GM23338 (cell line): ENCODE results near the gene DOCK4. TPM values are rescaled to one million over a fixed set of nuclear protein-coding genes. Genes with fewer than 3 reads are reported as not detected.

Experiments used
- ATAC-seq: fragments of 200-7000 bp; cut with Tn5 transposase; 3 replicates; pipeline ENCODE4 v1.9.1; 2020
- DNase-seq: peaks from one replicate; pipeline ENCODE4 v3.0.0-alpha.2; 2015; ENCODE audit warnings: low spot score
- H2AFZ ChIP-seq: fragments of 200-600 bp; sonication (generic); 2 replicates; pipeline ENCODE4 v1.8.0; 2016; ENCODE audit warnings: antibody characterized with exemption, mild to moderate bottlenecking, moderate library complexity
- H3F3A ChIP-seq: fragments of 200-600 bp; sonication (generic); replicated peaks from 2 replicates; pipeline ENCODE4 v1.8.0; 2017; ENCODE audit warnings: antibody characterized with exemption, mixed run types, low read depth
- H3K27ac ChIP-seq: fragments of 200-600 bp; sonication (generic); 2 replicates; pipeline ENCODE4 v1.6.1; 2016; ENCODE audit warnings: low read depth
- H3K27me3 ChIP-seq: fragments of 200-600 bp; sonication (generic); 2 replicates; pipeline ENCODE4 v1.8.0; 2016; ENCODE audit warnings: mild to moderate bottlenecking, mixed run types, moderate library complexity; ENCODE audit not compliant: insufficient read depth
- H3K36me3 ChIP-seq: fragments of 200-600 bp; sonication (generic); 2 replicates; pipeline ENCODE4 v1.8.0; 2016; ENCODE audit warnings: mild to moderate bottlenecking; ENCODE audit not compliant: insufficient read depth
- H3K4me1 ChIP-seq: fragments of 200-600 bp; sonication (generic); 2 replicates; pipeline ENCODE4 v1.8.0; 2016; ENCODE audit warnings: mild to moderate bottlenecking, moderate library complexity; ENCODE audit not compliant: insufficient read depth
- H3K4me2 ChIP-seq: fragments of 200-600 bp; sonication (generic); 2 replicates; pipeline ENCODE4 v1.7.1; 2017; ENCODE audit warnings: mixed run types
- H3K4me3 ChIP-seq: fragments of 200-600 bp; sonication (generic); 2 replicates; pipeline ENCODE4 v1.6.1; 2016; ENCODE audit warnings: mixed run types
- H3K79me2 ChIP-seq: fragments of 200-600 bp; sonication (generic); replicated peaks from 2 replicates; pipeline ENCODE4 v1.8.0; 2017; ENCODE audit warnings: mild to moderate bottlenecking; ENCODE audit not compliant: insufficient read depth
- H3K9me2 ChIP-seq: fragments of 200-600 bp; sonication (generic); 2 replicates; pipeline ENCODE4 v1.8.0; 2017; ENCODE audit not compliant: insufficient read depth
- H4K20me1 ChIP-seq: fragments of 200-600 bp; sonication (generic); replicated peaks from 2 replicates; pipeline ENCODE4 v1.8.0; 2017; ENCODE audit warnings: mild to moderate bottlenecking; ENCODE audit not compliant: insufficient read depth
- H3K27ac Mint-ChIP-seq: 2 replicates; pipeline ENCODE4 v1.8.0; 2020; ENCODE audit warnings: inconsistent platforms, mild to moderate bottlenecking, moderate library complexity, mixed read lengths
- H3K27me3 Mint-ChIP-seq: 3 replicates; pipeline ENCODE4 v1.8.0; 2022; ENCODE audit warnings: low read depth, mild to moderate bottlenecking, moderate library complexity, mixed read lengths, inconsistent platforms; ENCODE audit not compliant: insufficient read depth, poor library complexity
- H3K36me3 Mint-ChIP-seq: 3 replicates; pipeline ENCODE4 v1.8.0; 2021; ENCODE audit warnings: low read depth, mild to moderate bottlenecking, inconsistent platforms, moderate library complexity, mixed read lengths
- H3K4me1 Mint-ChIP-seq: 3 replicates; pipeline ENCODE4 v1.8.0; 2020; ENCODE audit warnings: mild to moderate bottlenecking, inconsistent platforms, mixed read lengths
- H3K4me3 Mint-ChIP-seq: 3 replicates; pipeline ENCODE4 v1.8.0; 2021; ENCODE audit warnings: moderate library complexity, mild to moderate bottlenecking, inconsistent platforms, mixed read lengths
- H3K9me3 Mint-ChIP-seq: 3 replicates; pipeline ENCODE4 v1.8.0; 2020; ENCODE audit warnings: moderate library complexity, mild to moderate bottlenecking, inconsistent platforms, mixed read lengths
- CREB1 ChIP-seq: fragments of 250-450 bp; sonication (Bioruptor Pico); IDR thresholded peaks from 2 replicates; pipeline ENCODE4 v1.5.0; 2020; ENCODE audit warnings: low read depth, mild to moderate bottlenecking, moderate library complexity
- EZH2phosphoT487 ChIP-seq: fragments of 200-600 bp; sonication (generic); IDR thresholded peaks from one replicate; pipeline ENCODE4 v1.8.1; 2018; ENCODE audit warnings: antibody characterized with exemption; ENCODE audit not compliant: unreplicated experiment
- JUNB ChIP-seq: IDR thresholded peaks from one replicate; pipeline ENCODE4 v1.6.1; 2016; ENCODE audit warnings: antibody characterized with exemption; ENCODE audit not compliant: unreplicated experiment
- POLR2AphosphoS5 ChIP-seq: IDR thresholded peaks from 2 replicates; pipeline ENCODE4 v1.6.1; 2016; ENCODE audit warnings: antibody characterized with exemption, low read depth
- polyA plus RNA-seq: library from polyadenylated mRNA; unstranded; fragments of >200 nt; fragmentation: Nextera tagmentation; extraction: Ambion mirVana; gene quantifications from 2 replicates; pipeline ENCODE4 v1.2.1, GENCODE V29; 2016
- total RNA-seq: library from RNA; depleted of rRNA; stranded (reverse); fragments of >200 nt; shearing (Covaris generic); gene quantifications from 2 replicates; pipeline ENCODE4 v1.2.3, GENCODE V29; 2014
- TF ChIP-seq, protein P1 (sequence below): fragments of 250-450 bp; sonication (Bioruptor Pico); IDR thresholded peaks from 2 replicates; pipeline ENCODE4 v1.5.0; 2020; ENCODE audit warnings: mild to moderate bottlenecking, moderate library complexity
- TF ChIP-seq, protein P2 (sequence below): IDR thresholded peaks from one replicate; pipeline ENCODE4 v1.6.1; 2018; ENCODE audit warnings: antibody characterized with exemption; ENCODE audit not compliant: unreplicated experiment
- TF ChIP-seq, protein P3 (sequence below), 2 experiments: fragments of 200-600 bp in 1 of 2; sonication (generic) in 1 of 2; conservative IDR thresholded peaks; 2 replicates each; pipeline versions ENCODE4 v1.5.1 to v1.6.1; 2016 to 2017; ENCODE audit warnings: antibody characterized with exemption in 2 of 2, low read depth in 2 of 2, mild to moderate bottlenecking in 2 of 2, moderate library complexity in 1 of 2
- TF ChIP-seq, protein P4 (sequence below): IDR thresholded peaks from 2 replicates; pipeline ENCODE4 v1.6.1; 2016; ENCODE audit warnings: antibody characterized with exemption

Gene DOCK4
- total and polyA plus RNA-seq, 2 experiments from 2014 or later, result 6.3 to 33.8 TPM

DNA sequence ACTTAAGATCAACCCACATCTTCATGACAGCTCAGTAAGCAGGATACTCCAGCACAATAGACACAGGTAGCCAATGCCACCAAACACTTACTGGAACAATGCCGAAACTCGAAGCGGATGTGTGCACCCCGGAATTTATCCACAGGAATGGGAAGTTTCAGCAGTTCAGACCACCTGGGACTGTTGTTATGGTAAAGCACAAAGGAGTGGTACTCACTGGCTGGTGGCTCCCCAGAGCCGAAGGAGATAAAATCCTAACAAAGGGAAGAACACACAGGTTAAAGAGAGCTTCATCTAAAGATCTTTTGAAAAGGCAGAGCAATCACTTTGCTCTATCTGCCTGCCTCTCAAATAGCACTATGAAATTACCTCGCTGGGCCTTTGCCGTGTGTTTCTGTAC, 305.9 kb downstream of the DOCK4 start:
- TF ChIP-seq, protein P1, sequence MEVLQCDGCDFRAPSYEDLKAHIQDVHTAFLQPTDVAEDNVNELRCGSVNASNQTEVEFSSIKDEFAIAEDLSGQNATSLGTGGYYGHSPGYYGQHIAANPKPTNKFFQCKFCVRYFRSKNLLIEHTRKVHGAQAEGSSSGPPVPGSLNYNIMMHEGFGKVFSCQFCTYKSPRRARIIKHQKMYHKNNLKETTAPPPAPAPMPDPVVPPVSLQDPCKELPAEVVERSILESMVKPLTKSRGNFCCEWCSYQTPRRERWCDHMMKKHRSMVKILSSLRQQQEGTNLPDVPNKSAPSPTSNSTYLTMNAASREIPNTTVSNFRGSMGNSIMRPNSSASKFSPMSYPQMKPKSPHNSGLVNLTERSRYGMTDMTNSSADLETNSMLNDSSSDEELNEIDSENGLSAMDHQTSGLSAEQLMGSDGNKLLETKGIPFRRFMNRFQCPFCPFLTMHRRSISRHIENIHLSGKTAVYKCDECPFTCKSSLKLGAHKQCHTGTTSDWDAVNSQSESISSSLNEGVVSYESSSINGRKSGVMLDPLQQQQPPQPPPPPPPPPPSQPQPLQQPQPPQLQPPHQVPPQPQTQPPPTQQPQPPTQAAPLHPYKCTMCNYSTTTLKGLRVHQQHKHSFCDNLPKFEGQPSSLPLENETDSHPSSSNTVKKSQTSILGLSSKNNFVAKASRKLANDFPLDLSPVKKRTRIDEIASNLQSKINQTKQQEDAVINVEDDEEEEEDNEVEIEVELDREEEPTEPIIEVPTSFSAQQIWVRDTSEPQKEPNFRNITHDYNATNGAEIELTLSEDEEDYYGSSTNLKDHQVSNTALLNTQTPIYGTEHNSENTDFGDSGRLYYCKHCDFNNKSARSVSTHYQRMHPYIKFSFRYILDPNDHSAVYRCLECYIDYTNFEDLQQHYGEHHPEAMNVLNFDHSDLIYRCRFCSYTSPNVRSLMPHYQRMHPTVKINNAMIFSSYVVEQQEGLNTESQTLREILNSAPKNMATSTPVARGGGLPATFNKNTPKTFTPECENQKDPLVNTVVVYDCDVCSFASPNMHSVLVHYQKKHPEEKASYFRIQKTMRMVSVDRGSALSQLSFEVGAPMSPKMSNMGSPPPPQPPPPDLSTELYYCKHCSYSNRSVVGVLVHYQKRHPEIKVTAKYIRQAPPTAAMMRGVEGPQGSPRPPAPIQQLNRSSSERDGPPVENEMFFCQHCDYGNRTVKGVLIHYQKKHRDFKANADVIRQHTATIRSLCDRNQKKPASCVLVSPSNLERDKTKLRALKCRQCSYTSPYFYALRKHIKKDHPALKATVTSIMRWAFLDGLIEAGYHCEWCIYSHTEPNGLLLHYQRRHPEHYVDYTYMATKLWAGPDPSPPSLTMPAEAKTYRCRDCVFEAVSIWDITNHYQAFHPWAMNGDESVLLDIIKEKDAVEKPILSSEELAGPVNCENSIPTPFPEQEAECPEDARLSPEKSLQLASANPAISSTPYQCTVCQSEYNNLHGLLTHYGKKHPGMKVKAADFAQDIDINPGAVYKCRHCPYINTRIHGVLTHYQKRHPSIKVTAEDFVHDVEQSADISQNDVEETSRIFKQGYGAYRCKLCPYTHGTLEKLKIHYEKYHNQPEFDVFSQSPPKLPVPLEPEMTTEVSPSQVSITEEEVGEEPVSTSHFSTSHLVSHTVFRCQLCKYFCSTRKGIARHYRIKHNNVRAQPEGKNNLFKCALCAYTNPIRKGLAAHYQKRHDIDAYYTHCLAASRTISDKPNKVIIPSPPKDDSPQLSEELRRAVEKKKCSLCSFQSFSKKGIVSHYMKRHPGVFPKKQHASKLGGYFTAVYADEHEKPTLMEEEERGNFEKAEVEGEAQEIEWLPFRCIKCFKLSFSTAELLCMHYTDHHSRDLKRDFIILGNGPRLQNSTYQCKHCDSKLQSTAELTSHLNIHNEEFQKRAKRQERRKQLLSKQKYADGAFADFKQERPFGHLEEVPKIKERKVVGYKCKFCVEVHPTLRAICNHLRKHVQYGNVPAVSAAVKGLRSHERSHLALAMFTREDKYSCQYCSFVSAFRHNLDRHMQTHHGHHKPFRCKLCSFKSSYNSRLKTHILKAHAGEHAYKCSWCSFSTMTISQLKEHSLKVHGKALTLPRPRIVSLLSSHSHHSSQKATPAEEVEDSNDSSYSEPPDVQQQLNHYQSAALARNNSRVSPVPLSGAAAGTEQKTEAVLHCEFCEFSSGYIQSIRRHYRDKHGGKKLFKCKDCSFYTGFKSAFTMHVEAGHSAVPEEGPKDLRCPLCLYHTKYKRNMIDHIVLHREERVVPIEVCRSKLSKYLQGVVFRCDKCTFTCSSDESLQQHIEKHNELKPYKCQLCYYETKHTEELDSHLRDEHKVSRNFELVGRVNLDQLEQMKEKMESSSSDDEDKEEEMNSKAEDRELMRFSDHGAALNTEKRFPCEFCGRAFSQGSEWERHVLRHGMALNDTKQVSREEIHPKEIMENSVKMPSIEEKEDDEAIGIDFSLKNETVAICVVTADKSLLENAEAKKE (CRISPR knock-in tag), result no peak
- no peak for TF ChIP-seq POLR2AphosphoS5
- TF ChIP-seq, protein P2, sequence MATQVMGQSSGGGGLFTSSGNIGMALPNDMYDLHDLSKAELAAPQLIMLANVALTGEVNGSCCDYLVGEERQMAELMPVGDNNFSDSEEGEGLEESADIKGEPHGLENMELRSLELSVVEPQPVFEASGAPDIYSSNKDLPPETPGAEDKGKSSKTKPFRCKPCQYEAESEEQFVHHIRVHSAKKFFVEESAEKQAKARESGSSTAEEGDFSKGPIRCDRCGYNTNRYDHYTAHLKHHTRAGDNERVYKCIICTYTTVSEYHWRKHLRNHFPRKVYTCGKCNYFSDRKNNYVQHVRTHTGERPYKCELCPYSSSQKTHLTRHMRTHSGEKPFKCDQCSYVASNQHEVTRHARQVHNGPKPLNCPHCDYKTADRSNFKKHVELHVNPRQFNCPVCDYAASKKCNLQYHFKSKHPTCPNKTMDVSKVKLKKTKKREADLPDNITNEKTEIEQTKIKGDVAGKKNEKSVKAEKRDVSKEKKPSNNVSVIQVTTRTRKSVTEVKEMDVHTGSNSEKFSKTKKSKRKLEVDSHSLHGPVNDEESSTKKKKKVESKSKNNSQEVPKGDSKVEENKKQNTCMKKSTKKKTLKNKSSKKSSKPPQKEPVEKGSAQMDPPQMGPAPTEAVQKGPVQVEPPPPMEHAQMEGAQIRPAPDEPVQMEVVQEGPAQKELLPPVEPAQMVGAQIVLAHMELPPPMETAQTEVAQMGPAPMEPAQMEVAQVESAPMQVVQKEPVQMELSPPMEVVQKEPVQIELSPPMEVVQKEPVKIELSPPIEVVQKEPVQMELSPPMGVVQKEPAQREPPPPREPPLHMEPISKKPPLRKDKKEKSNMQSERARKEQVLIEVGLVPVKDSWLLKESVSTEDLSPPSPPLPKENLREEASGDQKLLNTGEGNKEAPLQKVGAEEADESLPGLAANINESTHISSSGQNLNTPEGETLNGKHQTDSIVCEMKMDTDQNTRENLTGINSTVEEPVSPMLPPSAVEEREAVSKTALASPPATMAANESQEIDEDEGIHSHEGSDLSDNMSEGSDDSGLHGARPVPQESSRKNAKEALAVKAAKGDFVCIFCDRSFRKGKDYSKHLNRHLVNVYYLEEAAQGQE, result no peak
- no peak for TF ChIP-seq EZH2phosphoT487
- no peak for TF ChIP-seq JUNB
- TF ChIP-seq CREB1, result no peak
- TF ChIP-seq, protein P3, sequence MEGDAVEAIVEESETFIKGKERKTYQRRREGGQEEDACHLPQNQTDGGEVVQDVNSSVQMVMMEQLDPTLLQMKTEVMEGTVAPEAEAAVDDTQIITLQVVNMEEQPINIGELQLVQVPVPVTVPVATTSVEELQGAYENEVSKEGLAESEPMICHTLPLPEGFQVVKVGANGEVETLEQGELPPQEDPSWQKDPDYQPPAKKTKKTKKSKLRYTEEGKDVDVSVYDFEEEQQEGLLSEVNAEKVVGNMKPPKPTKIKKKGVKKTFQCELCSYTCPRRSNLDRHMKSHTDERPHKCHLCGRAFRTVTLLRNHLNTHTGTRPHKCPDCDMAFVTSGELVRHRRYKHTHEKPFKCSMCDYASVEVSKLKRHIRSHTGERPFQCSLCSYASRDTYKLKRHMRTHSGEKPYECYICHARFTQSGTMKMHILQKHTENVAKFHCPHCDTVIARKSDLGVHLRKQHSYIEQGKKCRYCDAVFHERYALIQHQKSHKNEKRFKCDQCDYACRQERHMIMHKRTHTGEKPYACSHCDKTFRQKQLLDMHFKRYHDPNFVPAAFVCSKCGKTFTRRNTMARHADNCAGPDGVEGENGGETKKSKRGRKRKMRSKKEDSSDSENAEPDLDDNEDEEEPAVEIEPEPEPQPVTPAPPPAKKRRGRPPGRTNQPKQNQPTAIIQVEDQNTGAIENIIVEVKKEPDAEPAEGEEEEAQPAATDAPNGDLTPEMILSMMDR (conservative IDR thresholded peaks at IDR 0.05; ENCODE audit: low read depth in 2 of 2), result no peak
- TF ChIP-seq, protein P4, sequence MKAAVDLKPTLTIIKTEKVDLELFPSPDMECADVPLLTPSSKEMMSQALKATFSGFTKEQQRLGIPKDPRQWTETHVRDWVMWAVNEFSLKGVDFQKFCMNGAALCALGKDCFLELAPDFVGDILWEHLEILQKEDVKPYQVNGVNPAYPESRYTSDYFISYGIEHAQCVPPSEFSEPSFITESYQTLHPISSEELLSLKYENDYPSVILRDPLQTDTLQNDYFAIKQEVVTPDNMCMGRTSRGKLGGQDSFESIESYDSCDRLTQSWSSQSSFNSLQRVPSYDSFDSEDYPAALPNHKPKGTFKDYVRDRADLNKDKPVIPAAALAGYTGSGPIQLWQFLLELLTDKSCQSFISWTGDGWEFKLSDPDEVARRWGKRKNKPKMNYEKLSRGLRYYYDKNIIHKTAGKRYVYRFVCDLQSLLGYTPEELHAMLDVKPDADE, result no peak
- peak overlapping the region; percentile 24; the same call in 1 of the 2 replicates for H3K27ac Mint-ChIP-seq
- no peak overlapping the region for H3K4me3 ChIP-seq
- no peak overlapping the region for H2AFZ ChIP-seq
- H3K9me3 Mint-ChIP-seq, result no peaks in the 10 kb centered on the region
- H3K36me3 Mint-ChIP-seq, result peaks cover 20% of the 10 kb centered on the region; the same call in 1 of the 3 replicates
- H3K4me1 Mint-ChIP-seq, result peaks cover 10% of the 10 kb centered on the region
- no peaks in the 10 kb centered on the region for H3K27me3 Mint-ChIP-seq
- no peaks in the 10 kb centered on the region for H4K20me1 ChIP-seq
- ATAC-seq, result peak; percentile 67
- H3K79me2 ChIP-seq, result no peaks in the 10 kb centered on the region
- no peaks in the 10 kb centered on the region for H3F3A ChIP-seq
- H3K27me3 ChIP-seq, result no peaks in the 10 kb centered on the region
- H3K36me3 ChIP-seq, result no peaks in the 10 kb centered on the region
- H3K4me3 Mint-ChIP-seq, result no peak overlapping the region
- no peak overlapping the region for H3K4me2 ChIP-seq
- H3K4me1 ChIP-seq, result 0 out of 2 replicates have a peak, but pooled peaks cover 8% of the 10 kb centered on the region
- H3K27ac ChIP-seq, result peak overlapping the region; percentile 51; the same call in 1 of the 2 replicates
- H3K9me2 ChIP-seq, result no peaks in the 10 kb centered on the region; the same call in 1 of the 2 replicates
- peak; percentile 15 for DNase-seq
